ENCODE measurements around the gene OR9Q2.

OR9Q2 gene

DNA sequence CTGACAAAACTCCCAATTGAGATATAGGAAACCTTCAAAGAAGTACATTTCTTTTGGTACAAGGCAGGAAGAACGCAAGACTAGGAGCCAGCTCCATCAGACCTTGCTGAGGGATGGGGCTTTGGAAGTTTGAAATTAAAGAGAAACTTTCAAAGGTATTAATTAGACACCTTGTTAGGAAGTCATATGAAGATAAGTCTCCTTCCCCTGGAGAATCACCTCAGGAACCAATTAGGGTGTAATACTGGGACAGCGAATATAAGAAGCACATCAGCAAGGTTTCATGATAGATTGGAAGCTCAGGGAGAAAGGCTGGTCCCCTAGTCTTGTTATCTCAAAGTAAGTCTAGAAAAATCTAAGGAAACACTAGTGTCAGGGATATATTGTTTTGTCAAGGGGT, at the start of gene OR9Q2:
OR9Q2 (plus strand) TSS at position 301 of the 400 bp plus-strand sequence. CDS start 1,421 bp downstream, outside the sequence.
- no peak for DNase-seq (ENCODE audit: low read depth)
- no peak for TF ChIP-seq CTCF (IDR thresholded peaks at IDR 0.05; ENCODE audit: control insufficient read depth, extremely low read depth, insufficient read depth)

GRCh38 chr11:58142761-58143160, 46.1 kb upstream of the OR9Q2 start:
- no peak overlapping the region for H3K4me3 ChIP-seq (ENCODE audit: low read depth, low read length)
- DNase-seq (ENCODE audit: low read depth) = peak; percentile 81
- TF ChIP-seq CTCF (IDR thresholded peaks at IDR 0.05; ENCODE audit: control insufficient read depth, extremely low read depth, insufficient read depth) = no peak

More for the DNA sequence above, at the start of gene OR9Q2:
- H3K4me3 ChIP-seq (ENCODE audit: low read depth, low read length) = no peak within 1 kb of the TSS

DNA sequence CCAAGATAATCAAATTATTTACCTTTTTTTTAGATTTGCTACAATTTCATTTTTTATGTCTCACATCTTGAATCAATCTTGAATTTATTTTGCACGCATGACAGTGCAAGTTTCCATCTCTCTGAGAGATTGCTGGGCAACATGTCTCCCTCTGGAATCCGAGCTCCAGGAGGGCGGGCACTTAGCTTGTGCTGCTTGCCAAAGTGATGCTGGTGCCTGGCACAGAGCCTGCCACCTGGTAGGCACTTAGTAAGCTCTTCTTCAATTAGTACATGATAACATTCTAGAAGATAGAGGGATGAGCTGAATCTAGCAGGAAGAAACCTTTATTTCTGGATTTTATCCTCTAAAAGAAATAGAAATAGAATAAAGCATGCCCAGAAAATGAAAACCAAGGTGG, 36.1 kb upstream of the OR9Q2 start:
- DNase-seq (ENCODE audit: low read depth) = no peak
- no peak for TF ChIP-seq CTCF (IDR thresholded peaks at IDR 0.05; ENCODE audit: control insufficient read depth, extremely low read depth, insufficient read depth)
- H3K4me3 ChIP-seq (ENCODE audit: low read depth, low read length) = no peak overlapping the region

DNA sequence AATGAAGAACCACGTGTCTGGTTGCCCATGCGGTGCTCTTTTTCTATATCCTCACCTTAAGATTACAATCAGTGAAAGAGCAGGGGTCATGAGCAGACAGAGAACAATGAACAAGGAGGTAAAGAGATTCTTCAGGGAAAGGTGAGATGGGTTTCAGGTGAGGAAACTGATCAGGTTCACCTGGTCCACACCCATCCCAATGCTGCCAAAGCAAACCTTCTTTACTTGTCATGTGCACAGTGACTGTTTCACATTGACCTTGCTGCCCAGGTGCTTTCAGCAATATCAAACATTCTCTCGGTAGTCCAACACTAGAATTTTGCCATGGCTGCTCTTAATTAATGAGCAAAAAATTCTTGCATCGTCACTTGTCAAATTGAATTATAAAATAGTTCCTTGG, 24.5 kb upstream of the OR9Q2 start:
- no peak overlapping the region for H3K4me3 ChIP-seq (ENCODE audit: low read depth, low read length)
- TF ChIP-seq CTCF (IDR thresholded peaks at IDR 0.05; ENCODE audit: control insufficient read depth, extremely low read depth, insufficient read depth) = no peak
- no peak for DNase-seq (ENCODE audit: low read depth)

GRCh38 chr11:58164990-58165389, 23.9 kb upstream of the OR9Q2 start:
- no peak for DNase-seq (ENCODE audit: low read depth)
- no peak overlapping the region for H3K4me3 ChIP-seq (ENCODE audit: low read depth, low read length)
- no peak for TF ChIP-seq CTCF (IDR thresholded peaks at IDR 0.05; ENCODE audit: control insufficient read depth, extremely low read depth, insufficient read depth)

DNA sequence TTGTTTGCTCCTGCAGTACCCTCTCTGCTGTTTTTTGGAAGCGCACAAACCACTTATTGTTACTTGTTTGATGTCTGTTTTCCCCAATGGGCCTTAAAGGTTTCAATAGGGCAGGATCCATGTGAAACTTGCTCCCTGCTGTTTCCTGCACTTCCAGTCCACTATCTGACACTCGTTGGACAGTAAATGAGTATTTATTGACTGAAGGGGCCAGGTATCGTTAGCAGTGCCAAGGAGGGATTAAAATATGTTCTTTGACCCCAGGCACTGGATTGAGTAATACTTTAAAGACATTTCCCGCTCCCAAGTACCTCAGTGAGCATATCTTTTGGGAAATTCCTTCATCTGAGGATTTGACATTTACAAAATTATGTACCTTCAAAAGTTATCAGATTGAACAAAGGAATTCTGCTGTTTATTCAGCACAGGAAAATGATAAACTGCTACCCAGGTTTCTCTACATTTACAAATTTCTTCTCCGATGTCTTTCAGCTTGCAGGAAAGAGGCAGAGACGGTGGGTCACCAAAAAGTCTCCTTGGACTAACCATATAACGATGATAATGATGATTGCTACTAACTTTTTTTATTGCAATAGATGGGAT, 23.3 kb upstream of the OR9Q2 start:
- no peak for TF ChIP-seq CTCF (IDR thresholded peaks at IDR 0.05; ENCODE audit: control insufficient read depth, extremely low read depth, insufficient read depth)
- H3K4me3 ChIP-seq (ENCODE audit: low read depth, low read length) = no peak overlapping the region
- peak; percentile 40 for DNase-seq (ENCODE audit: low read depth)

GRCh38 chr11:58177409-58178054, 11.3 kb upstream of the OR9Q2 start:
- no peak overlapping the region for H3K4me3 ChIP-seq (ENCODE audit: low read depth, low read length)
- no peak for DNase-seq (ENCODE audit: low read depth)
- TF ChIP-seq CTCF (IDR thresholded peaks at IDR 0.05; ENCODE audit: control insufficient read depth, extremely low read depth, insufficient read depth) = no peak

All from LNCaP clone FGC (cell line).